ENCODE data around the gene CCDC181.

CCDC181 gene

DNA sequence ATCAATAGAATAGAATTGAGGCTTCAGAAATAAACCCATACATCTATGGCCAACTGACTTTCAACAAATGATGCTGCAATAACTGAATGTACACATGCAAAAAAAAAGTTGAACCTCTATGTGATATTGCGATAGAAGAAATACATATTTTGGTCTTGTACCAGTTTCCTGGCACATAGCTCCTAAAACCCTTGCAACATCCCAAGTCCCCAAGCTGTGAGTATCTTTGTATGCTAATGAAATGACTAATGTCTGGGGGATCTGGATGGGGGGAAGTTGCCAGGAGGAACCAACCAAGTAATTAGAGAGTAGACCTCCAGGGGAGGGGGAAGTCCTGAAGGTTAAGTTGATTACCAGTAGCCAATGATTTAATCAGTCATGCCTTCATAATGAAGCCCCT is 34.9 kb downstream of the CCDC181 start:
- no peak for DNase-seq

DNA sequence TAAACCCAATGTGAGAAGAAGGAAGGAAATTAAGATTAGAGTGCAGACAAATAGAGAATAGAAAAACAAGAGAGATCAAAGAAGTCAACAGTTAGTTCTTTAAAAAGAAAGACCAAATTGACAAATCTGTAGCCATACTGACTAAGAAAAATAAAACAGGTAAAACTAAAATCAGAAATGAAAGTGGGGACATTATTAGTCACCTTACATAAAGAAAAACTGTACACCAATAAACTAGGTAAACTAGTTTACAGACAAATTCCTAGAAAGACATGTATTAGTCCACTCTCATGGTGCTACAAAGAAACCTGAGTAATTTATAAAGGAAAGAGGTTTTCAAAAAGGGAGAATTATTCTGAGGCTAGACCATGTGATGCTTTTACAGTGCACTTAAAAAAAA is 37.0 kb downstream of the CCDC181 start:
- DNase-seq, result no peak

DNA sequence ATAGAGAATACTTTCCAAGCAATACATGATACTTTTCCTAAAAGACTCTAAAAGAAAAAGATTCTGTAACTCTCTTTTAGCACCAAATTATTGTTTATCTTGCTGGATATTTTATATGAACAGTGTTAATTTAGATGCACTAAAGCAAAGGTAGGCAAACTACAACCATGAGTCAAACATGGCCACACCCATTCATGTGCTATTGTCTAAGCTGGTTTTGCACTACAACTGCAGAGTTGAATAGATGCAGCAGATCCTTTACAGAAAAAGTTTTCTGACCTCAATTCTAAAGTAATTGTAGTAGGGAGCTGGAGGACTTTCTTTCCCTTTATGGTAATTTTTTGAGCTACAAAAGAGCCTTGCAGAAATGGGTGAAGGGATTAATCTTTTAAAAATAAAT is 39.9 kb downstream of the CCDC181 start:
- no peak for DNase-seq

DNA sequence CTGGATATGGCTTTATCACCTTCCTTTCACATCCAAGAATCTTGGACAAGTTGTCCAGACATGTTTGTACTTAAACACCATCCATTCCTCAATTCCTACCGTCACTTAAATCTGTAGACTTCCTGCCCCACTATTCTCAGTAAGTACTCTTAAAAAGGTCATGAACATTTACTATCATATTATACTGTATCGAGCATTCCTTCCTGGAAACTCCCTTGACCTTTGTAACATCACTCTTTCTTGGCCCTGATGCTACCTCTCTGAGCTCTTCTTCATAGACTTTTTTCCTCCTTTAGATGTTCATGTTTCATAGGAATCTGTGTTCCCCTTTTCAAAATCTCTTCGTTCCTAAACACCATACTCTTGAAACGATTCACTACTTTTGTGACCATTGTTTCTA is 43.8 kb downstream of the CCDC181 start:
- no peak for DNase-seq

DNA sequence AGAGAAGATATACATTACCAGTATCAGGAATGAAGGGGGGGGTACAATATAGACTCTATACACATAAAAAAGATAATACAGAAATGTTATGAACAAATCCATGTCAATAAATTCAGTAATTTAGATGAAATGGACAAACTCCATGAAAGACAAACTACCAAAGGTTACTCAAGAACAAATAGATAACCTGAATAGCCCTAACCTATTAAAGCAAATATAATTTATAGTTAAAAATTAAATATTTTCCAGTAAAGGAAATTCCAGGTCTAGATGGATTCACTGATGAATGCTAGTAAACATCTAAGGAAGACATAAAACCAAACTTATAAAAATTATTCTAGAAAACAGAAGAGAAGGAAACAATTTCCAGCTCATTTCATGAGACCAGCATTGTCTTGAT is 46.1 kb downstream of the CCDC181 start:
- no peak for DNase-seq

DNA sequence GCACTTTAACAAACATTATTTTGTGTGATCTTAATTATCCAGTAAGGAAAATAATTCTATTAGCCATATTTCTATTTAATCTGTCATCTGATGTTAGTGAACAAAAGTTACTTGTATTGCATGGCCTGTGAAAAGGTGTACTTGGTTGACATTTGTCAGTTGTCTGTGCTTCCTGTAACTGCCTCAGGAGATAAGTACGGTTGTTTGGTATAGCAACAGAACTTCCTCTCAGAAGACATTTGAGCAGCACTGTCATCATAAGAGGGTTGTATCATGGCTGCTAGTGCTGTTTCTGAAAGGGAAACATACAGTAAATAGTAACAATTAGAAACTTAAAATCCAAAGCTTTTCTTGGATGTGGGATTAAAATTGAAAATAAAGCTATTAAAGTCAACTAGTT is 55.9 kb downstream of the CCDC181 start:
- DNase-seq, result no peak

DNA sequence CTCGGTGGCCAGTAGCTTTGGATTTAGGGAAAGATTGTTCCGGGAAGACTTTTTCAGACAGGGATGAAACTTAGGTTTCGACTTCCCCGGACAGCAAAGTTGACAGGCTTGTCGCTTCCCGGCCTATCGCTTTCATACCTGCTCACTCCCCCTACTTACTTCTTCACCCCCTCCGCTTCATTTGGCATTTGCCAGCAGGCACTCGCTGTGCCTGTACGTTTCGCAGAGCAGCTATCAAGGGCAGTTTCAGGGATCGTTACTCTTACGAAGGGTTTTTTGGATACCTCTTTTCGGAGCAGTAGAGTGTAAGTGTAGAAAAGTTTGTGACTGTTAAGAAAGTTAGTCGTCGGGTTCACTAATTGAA is 58.9 kb downstream of the CCDC181 start:
- no peak for DNase-seq

DNA sequence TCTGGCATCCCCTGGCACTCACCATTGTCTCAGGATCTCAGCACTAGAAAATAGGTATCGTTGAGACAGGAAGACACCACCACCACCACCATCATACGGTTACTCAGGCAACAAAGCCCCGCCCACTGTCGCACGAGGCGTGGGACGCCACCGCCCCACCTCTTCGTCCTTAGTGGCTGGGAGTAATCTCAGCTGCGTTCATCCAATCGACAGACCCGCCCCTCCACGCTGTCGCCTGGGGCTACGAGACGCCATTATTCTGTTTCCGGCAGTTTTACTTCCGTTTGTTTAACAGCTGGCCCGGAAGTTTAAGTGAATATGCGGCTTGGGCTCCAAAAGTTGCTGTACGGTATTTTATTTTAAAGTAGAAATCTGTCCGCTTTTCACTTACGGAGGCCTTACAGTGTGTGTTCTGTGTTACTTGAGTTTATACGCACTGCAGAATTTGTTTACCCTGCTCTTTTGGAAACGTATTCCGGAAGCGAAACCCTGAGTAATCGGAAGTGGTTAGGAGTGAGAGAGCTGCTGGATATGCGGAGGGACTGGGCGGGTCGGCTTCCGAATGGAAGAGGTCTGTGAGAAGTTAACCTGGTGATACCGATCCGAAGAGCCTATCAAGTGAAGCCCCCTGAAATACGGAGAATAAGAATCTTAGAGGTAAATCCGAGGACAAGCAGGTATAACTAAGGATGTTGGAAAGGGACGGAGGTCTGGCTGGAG is 59.4 kb downstream of the CCDC181 start, which contains the start of the genes BLZF1 and NME7:
Gene BLZF1, plus strand, starts transcription at position 510 of the 720 bp plus-strand sequence. CDS start 1,328 bp downstream, outside the sequence.
Gene NME7, minus strand, starts transcription at position 112 of the 720 bp plus-strand sequence. Its CDS starts 87 bp downstream, at position 25.
- DNase-seq, result no peak

DNA sequence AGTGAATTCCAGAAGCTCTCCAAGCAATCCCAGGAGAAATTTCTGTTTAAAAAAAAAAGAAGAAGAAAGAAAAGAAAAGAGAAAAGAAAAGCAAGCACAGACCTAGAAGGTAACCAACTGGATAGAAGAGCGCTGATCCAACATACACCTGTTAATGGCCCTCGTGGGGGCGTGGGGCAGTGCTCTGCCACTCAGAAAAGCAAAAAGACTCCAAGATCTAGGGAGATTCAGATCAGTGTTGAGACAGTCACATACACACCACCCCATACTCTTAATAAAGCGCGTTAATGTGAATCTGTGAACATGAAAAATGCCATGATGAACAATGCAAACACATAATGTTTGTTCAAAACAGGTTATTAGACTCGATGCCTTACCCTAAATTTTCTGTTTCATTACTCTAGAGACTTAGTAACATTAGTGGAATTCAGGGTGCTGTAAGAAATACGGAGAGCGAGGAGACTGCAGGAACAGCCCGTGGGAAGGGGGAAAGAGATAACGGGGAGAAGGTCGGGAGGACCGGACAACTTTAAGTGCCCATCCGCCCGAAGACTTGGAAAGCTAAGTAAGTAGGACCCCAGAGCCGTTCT is 60.1 kb downstream of the CCDC181 start:
- DNase-seq, result no peak

DNA sequence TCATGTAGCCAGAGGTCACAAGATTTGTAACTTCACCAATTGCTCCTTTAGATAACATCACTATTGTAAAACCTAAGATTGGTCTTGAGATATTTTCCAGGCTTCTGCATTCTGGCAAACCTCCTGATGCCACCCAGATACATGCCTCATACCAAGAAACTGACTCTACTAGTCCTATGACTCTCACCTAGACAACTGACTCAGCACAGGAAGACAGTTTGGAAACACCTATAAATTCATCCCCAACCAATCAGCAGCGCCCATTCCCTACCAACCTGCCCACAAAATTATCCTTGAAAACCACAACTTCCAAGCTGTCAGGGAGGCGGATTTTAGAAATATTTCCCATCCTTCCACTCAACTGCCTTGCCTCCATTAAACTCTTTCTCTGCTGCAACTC is 62.3 kb downstream of the CCDC181 start:
- no peak for DNase-seq

DNA sequence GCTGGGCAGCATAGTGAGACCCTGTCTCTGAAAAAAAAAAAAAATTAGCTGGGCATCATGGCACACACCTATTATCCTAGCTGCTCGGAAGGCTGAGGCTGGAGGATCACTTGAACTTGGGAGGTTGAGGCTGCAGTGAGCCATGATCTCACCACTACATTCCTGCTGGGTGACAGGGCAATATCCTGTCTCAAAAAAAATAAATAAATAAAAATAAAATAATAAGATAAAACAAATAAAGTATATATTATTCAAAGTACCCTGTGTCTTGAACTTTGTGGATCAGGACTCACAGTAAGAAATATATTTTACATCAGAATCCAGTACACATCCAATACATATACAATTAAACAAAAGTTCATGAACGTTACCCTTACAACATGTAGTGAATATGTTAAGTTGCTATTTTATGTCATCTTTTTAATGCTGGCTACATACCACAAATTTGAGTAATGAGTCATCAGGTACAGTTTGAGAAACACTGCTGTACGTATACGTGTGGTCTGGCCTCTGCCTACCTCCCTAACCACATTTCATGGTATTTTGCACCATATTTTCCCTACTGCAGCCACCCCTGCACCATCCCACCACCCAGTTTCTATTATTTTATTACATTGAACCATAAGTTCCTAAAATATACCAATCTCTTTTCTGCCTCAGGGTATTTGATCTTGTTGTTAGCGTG is 64.1 kb downstream of the CCDC181 start:
- no peak for DNase-seq

DNA sequence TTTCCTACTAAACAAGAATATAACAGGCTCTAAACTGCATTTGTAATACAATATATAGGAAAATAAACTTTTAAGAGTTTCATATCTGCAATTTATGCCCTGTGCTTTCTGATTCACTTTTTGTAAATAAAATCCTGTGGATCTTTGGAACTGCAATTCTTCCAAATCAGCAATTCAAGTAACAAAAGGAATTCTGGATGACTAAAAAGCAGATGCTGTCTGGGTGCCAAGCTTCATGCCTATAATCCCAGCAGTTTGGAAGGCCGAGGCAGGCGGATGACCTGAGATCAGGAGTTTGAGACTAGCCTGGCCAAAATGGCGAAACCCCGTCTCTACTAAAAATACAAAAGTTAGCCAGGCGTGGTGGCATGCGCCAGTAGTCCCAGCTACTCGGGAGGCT is 66.0 kb downstream of the CCDC181 start:
- DNase-seq, result no peak

DNA sequence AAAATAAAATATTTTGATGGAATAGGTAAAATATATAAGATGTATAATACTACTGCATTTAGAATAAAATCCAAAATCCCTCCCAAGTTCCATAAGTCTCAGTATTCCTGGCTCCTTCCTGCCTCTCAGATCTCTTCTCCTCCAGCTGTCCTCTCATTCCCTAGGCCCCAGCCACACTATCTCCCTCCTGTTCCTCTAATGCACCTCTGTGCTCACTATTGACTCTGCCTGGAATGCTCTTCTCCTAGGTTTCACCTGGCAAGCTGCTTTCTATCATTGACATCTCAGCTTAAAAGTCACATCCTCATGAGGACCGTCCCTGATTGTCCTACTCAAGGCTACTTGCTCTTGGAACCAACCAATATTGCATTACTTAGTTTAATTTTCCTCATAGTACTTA is 66.9 kb downstream of the CCDC181 start:
- DNase-seq, result no peak

DNA sequence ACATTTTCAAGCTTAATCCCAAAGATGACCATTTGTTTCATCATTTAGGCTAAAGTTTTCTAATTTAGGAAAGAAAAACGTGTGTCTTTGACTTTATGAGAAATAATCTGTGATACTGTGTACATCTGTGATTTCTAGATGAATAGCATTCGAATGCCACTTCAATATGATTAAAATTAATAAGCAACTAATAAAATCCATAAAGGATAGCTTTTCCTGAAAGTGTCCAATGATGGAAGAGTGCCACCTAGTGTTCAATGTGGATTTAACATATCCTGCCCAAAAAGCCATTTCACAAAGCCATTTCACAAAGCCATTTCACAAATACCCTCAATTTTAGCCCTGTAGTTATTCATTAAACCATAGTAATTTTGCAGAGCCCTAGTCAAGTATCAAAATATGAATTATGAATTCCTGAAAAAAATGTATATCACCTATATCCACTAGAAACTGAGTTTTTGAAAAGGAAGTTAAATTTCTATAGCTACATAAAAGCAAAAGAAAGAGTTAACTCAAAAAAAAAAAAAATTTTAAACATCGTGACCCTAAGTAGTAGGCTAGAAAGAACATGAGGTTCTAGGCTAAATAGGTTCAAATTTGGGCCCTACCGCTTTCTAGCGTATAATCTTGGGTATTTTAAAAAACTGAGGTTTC is 78.8 kb downstream of the CCDC181 start:
- no peak for DNase-seq

DNA sequence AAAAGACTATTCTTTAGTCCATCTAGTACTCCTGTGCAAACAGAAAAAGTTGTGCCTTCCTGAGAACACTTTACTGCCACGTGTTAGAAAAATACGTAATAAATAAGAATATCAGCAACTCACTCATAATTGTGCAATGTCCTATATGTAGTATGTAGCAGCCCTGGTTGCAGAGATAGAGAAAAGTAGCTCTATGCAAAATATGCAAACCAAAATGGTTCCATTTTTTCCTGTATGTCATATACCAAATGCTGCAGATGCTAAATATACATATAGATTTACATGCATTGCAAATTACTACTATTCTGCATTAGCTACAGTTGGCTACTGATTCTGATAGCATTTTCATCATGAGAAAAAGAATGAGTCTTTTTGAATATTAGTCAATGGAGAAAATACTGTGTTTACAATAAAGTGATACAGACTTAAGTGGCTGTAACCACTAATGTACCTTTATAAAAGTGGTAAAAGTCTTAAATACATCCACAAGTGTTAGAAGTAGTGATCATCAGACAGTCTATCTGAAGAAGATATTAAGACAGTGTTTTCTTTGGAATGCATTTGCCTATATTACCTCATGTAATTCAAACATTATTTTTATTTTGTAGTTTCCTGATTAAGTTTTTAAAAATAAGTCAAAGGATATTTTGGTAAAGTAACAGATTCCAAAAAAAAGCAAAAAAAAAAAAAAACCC is 79.4 kb downstream of the CCDC181 start:
- DNase-seq, result no peak

DNA sequence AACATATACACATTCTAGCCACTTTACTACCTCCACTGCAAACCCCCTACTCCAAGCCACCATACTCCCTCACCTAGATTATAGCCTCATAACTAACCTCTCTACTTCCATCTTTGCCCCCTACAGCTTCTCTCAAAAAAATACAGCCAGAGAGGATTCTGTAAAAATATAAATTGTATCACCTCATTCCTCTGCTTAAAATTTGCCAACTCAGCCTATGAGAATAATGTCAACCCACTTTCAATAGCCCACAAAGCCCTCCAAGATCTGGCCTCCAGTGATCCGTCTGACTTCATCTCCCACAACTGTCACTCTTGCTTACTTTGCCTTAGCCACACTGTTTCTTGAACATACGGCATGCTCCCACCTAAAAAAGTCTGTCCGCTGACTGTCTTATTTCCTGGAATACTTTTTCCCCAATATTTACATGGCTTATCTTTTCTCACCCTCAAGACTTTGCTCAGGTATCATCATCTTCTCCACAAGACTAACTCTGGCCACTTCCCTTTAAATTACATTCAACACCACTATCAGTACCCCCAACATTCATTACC is 81.2 kb downstream of the CCDC181 start:
- no peak for DNase-seq

DNA sequence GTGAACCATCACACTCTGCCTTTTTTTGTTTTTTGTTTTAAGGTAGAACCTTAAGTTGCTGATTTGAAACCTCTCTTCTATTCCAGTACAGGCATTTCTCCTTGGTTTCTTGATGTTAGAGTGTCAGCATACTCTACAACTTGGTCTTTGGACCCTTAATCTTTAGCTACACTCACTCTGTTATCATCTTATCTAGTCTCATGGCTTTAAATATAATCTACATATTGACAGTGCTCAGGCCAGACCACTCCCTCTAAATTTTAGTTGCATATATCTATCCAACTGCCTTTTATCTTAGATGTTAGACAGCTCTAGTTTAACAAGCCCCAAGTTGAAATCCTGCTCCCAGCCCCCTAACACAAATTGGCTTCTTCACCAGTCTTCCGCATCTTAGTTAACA is 81.8 kb downstream of the CCDC181 start:
- DNase-seq, result no peak
